Liver (tissue), 9 donors: Measurements from ENCODE around the gene EFEMP2. TPM values are rescaled to one million over a fixed set of nuclear protein-coding genes. Genes with fewer than 3 reads are reported as not detected.

ENCODE experiments used
- DNase-seq: peaks from one replicate; pipeline ENCODE4 v3.0.0-alpha.2; 2017; ENCODE audit warnings: low spot score
- H3K27ac ChIP-seq, 2 donors: one replicate each; pipeline ENCODE4 v1.7.0; 2013; ENCODE audit warnings: inconsistent platforms in 2 of 2, low read length in 2 of 2, control low read depth in 1 of 2, low read depth in 1 of 2, mild to moderate bottlenecking in 1 of 2
- H3K27me3 ChIP-seq, 4 donors: one replicate each; pipeline versions ENCODE4 v1.6.1 to v1.7.0; 2013; ENCODE audit warnings: low read length in 3 of 4, inconsistent platforms in 1 of 4, mild to moderate bottlenecking in 1 of 4, moderate library complexity in 1 of 4; ENCODE audit not compliant: control insufficient read depth in 4 of 4, insufficient read depth in 4 of 4
- H3K36me3 ChIP-seq, 4 donors: one replicate each; pipeline versions ENCODE4 v1.6.1 to v1.7.0; 2013; ENCODE audit warnings: low read length in 3 of 4, mild to moderate bottlenecking in 3 of 4, low read depth in 1 of 4, moderate library complexity in 1 of 4; ENCODE audit not compliant: control insufficient read depth in 4 of 4, insufficient read depth in 3 of 4
- H3K4me1 ChIP-seq, 4 donors: one replicate each; pipeline versions ENCODE4 v1.6.1 to v1.7.0; 2013; ENCODE audit warnings: low read length in 3 of 4, mild to moderate bottlenecking in 3 of 4, moderate library complexity in 1 of 4; ENCODE audit not compliant: control insufficient read depth in 4 of 4, insufficient read depth in 4 of 4
- H3K4me3 ChIP-seq, 3 donors: one replicate each; pipeline versions ENCODE4 v1.6.1 to v1.7.0; 2013; ENCODE audit warnings: low read length in 3 of 3, control low read depth in 1 of 3, low read depth in 1 of 3, mild to moderate bottlenecking in 1 of 3
- H3K9ac ChIP-seq, 2 donors: one replicate each; pipeline ENCODE4 v1.7.0; 2013; ENCODE audit warnings: low read length in 2 of 2, mild to moderate bottlenecking in 2 of 2, moderate library complexity in 2 of 2, control low read depth in 1 of 2, low read depth in 1 of 2
- H3K9me3 ChIP-seq, 4 donors: one replicate each; pipeline versions ENCODE4 v1.6.1 to v1.7.0; 2013; ENCODE audit warnings: low read length in 3 of 4; ENCODE audit not compliant: control insufficient read depth in 4 of 4
- ATF3 ChIP-seq: IDR thresholded peaks from 2 replicates; pipeline ENCODE4 v1.6.1; 2016; ENCODE audit warnings: antibody characterized with exemption
- EGR1 ChIP-seq, 2 donors: IDR thresholded peaks; 2 replicates each; pipeline ENCODE4 v1.6.1; 2016 to 2018; ENCODE audit warnings: antibody characterized with exemption in 2 of 2, low read depth in 2 of 2
- FOXA2 ChIP-seq: IDR thresholded peaks from 2 replicates; pipeline ENCODE4 v1.6.1; 2016; ENCODE audit warnings: antibody characterized with exemption
- GABPA ChIP-seq, 2 donors: IDR thresholded peaks in 1 of 2; conservative IDR thresholded peaks in 1 of 2; 2 replicates each; pipeline ENCODE4 v1.6.1; 2016; ENCODE audit warnings: antibody characterized with exemption in 2 of 2, mild to moderate bottlenecking in 1 of 2, moderate library complexity in 1 of 2
- HNF4A ChIP-seq, 2 donors: conservative IDR thresholded peaks; 2 replicates each; pipeline ENCODE4 v1.6.1; 2016; ENCODE audit warnings: antibody characterized with exemption in 2 of 2, mild to moderate bottlenecking in 2 of 2
- MAX ChIP-seq: IDR thresholded peaks from 2 replicates; pipeline ENCODE4 v1.6.1; 2016; ENCODE audit warnings: antibody characterized with exemption
- NR2F2 ChIP-seq: IDR thresholded peaks from 2 replicates; pipeline ENCODE4 v1.6.1; 2016; ENCODE audit warnings: antibody characterized with exemption
- RAD21 ChIP-seq, 2 donors: IDR thresholded peaks; 2 replicates each; pipeline ENCODE4 v1.6.1; 2016; ENCODE audit warnings: antibody characterized with exemption in 2 of 2, mild to moderate bottlenecking in 2 of 2
- REST ChIP-seq: IDR thresholded peaks from 2 replicates; pipeline ENCODE4 v1.6.1; 2016; ENCODE audit warnings: antibody characterized with exemption, mild to moderate bottlenecking
- RXRA ChIP-seq, 2 donors: IDR thresholded peaks; 2 replicates each; pipeline ENCODE4 v1.6.1; 2017 to 2018; ENCODE audit warnings: antibody characterized with exemption in 2 of 2, mild to moderate bottlenecking in 1 of 2
- SP1 ChIP-seq: IDR thresholded peaks from 2 replicates; pipeline ENCODE4 v1.6.1; 2018; ENCODE audit warnings: antibody characterized with exemption, mild to moderate bottlenecking
- TAF1 ChIP-seq: conservative IDR thresholded peaks from 2 replicates; pipeline ENCODE4 v1.6.1; 2016; ENCODE audit warnings: antibody characterized with exemption, mild to moderate bottlenecking
- YY1 ChIP-seq: IDR thresholded peaks from 2 replicates; pipeline ENCODE4 v1.6.1; 2016; ENCODE audit warnings: antibody characterized with exemption, mild to moderate bottlenecking
- ZBTB33 ChIP-seq: IDR thresholded peaks from 2 replicates; pipeline ENCODE4 v1.6.1; 2016; ENCODE audit warnings: antibody characterized with exemption
- WGBS: extraction: QIAGEN DNeasy Blood & Tissue Kit; methylation state at CpG from one replicate; pipeline ENCODE4 v1.1.7; 2013; 5-methylcytosine and 5-hydroxymethylcytosine counted together
- polyA plus RNA-seq, 2 donors: library from polyadenylated mRNA; stranded (reverse) in 1 of 2; unstranded in 1 of 2; fragments of 200-250 nt in 1 of 2; fragments of >200 nt in 1 of 2; fragmentation: Nextera tagmentation in 1 of 2; extraction: Ambion mirVana in 1 of 2; gene quantifications; one replicate each; pipeline versions ENCODE4 v1.2.1 to v1.2.3, GENCODE V29; 2013 to 2015
- total RNA-seq, 2 donors: library from RNA; depleted of rRNA; stranded (reverse); fragments of >200 nt; gene quantifications; one replicate each; pipeline ENCODE4 v1.2.3, GENCODE V29; 2014
- donor health status: healthy.
- donor health status: healthy.
- donor health status: healthy.
- donor health status: healthy.
- donor health status: healthy.

EFEMP2 gene
- total and polyA plus RNA-seq, 4 donors = 5.0 to 10.7 (median 5.3) TPM

DNA sequence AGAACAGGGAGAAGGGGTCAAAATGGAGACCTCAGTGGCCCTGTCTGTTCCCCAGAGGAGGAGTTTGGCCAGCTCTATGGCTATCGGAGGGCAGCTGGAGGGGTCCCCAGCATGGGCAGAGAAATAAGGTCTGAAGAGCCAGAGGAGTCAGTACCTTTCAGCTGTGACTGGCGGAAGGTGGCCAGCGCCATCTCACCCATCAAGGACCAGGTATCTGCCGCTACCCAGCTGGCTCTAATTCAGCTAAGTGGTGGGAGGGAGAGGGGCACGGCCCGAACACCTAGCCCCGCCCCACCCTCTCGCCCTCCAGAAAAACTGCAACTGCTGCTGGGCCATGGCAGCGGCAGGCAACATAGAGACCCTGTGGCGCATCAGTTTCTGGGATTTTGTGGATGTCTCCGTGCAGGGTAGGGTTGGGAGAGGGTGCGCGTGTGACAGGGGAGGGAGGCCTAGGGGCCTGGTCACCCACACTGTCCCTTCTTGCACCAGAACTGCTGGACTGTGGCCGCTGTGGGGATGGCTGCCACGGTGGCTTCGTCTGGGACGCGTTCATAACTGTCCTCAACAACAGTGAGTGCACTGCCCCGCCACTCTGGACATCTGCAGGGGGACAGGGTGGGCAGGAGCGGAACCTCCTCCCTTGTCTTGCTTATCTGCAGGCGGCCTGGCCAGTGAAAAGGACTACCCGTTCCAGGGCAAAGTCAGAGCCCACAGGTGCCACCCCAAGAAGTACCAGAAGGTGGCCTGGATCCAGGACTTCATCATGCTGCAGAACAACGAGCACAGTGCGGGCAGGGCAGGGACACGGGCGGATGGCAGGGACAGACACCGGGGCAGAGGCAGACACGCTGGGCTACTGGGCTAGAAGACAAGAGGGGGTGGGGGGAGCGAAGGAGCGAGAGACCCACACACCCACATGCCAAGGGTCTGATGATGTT is 9.8 kb upstream of the EFEMP2 start (continued):
- TF ChIP-seq REST (no peak), ATF3 (no peak)

GRCh38 chr11:65880844-65881421 is 8.3 kb upstream of the EFEMP2 start:
- DNase-seq = no peak
- 76% methylated on average over 7 of the region's 7 CpGs for WGBS
- H3K27me3 ChIP-seq = no peaks in the 10 kb centered on the region
- H3K4me1 ChIP-seq = peaks cover 0 to 9% (median 0%) of the 10 kb centered on the region in 4 donors
- H3K27ac ChIP-seq = no peak overlapping the region
- TF ChIP-seq ZBTB33 (no peak), HNF4A (conservative IDR thresholded peaks at IDR 0.05) (no peak), SP1 (no peak), RAD21 (IDR thresholded peaks at IDR 0.05) (no peak), NR2F2 (no peak), EGR1 (IDR thresholded peaks at IDR 0.05; ENCODE audit: low read depth in 2 of 2) (no peak), ATF3 (no peak), GABPA (IDR thresholded peaks at IDR 0.05 in 1 of 2, conservative IDR thresholded peaks at IDR 0.05 in 1 of 2) (no peak), RXRA (IDR thresholded peaks at IDR 0.05) (no peak), FOXA2 (no peak), REST (no peak), MAX (no peak), YY1 (no peak), TAF1 (no peak)
- H3K9ac ChIP-seq = no peak overlapping the region
- H3K9me3 ChIP-seq = no peaks in the 10 kb centered on the region
- no peak overlapping the region for H3K4me3 ChIP-seq
- peaks cover 2 to 12% (median 3%) of the 10 kb centered on the region in 4 donors for H3K36me3 ChIP-seq
